K562 (cell line): ENCODE data around the gene SLC22A4. TPM values are rescaled to one million over a fixed set of nuclear protein-coding genes. Genes with fewer than 3 reads are reported as not detected.
A peak's percentile ranks its signal among the peaks of the same experiment; 100 is the strongest.

Source experiments
- ATAC-seq: fragments of 200-7000 bp; cut with Tn5 transposase; 3 replicates; pipeline ENCODE4 v1.9.1; 2020; ENCODE audit warnings: moderate library complexity
- BruUV-seq: library from RNA; stranded (reverse); fragments of 400-500 nt; replicated peaks from 2 replicates; lab custom pipeline; 2021; lab: Mats Ljungman, UMichigan
- CTCF ChIA-PET: fragments of 300-600 bp; formaldehyde crosslinking; extraction: SDS; loops from one replicate; lab custom pipeline; 2021; ENCODE audit warnings: low intra/inter-chr PET ratio; lab: Yijun Ruan, JAX
- POLR2A ChIA-PET: fragments of 300-600, 350-650 bp; sonication (Branson Sonifier 250); formaldehyde crosslinking; extraction: SDS; loops from one replicate; lab custom pipeline; 2021; ENCODE audit warnings: antibody characterized with exemption, inconsistent platforms; lab: Yijun Ruan, JAX
- DNase-seq, 4 experiments: peaks; one replicate each; pipeline versions ENCODE4 v3.0.0 to v3.0.0-alpha.2; 2011 to 2018; ENCODE audit warnings: low spot score in 3 of 4, mixed read lengths in 3 of 4; ENCODE audit errors: extremely low read depth in 1 of 4
- FAIRE-seq: peaks from 2 replicates; lab custom pipeline; 2011; peaks lifted over from hg19 to GRCh38; lab: Jason Lieb, UNC
- H2AFZ ChIP-seq: 2 replicates; pipeline ENCODE4 v1.6.0; 2011; ENCODE audit warnings: low read depth, low read length, control low read depth, inconsistent platforms
- H3K27ac ChIP-seq: fragments of 200-600 bp; 3 replicates; pipeline ENCODE4 v1.8.0; 2011; ENCODE audit warnings: low read depth, mild to moderate bottlenecking, control low read depth, inconsistent platforms, low read length, moderate library complexity, mixed read lengths; ENCODE audit errors: extremely low read depth
- H3K27me3 ChIP-seq, 2 experiments: fragments of 300-600 bp in 1 of 2; 2 replicates in 1 of 2; 3 replicates in 1 of 2; pipeline versions ENCODE4 v1.6.0 to v1.8.0; 2011; ENCODE audit warnings: inconsistent platforms in 2 of 2, low read length in 2 of 2, mild to moderate bottlenecking in 1 of 2, mixed read lengths in 1 of 2, moderate library complexity in 1 of 2; ENCODE audit not compliant: control insufficient read depth in 2 of 2, insufficient read depth in 2 of 2
- H3K36me3 ChIP-seq: fragments of 300-600 bp; 3 replicates; pipeline ENCODE4 v1.8.0; 2011; ENCODE audit warnings: mild to moderate bottlenecking, low read length, inconsistent platforms; ENCODE audit not compliant: control insufficient read depth, insufficient read depth
- H3K4me1 ChIP-seq, 2 experiments: fragments of 200-600 bp in 1 of 2; replicated peaks in 1 of 2; 2 replicates in 1 of 2; 3 replicates in 1 of 2; pipeline versions ENCODE4 v1.5.1 to v1.8.0; 2011; ENCODE audit warnings: inconsistent platforms in 2 of 2, low read length in 2 of 2, mild to moderate bottlenecking in 1 of 2, mixed read lengths in 1 of 2, moderate library complexity in 1 of 2; ENCODE audit not compliant: control insufficient read depth in 2 of 2, insufficient read depth in 2 of 2
- H3K4me2 ChIP-seq: 2 replicates; pipeline ENCODE4 v1.6.1; 2011; ENCODE audit warnings: low read length, control low read depth, inconsistent platforms, mixed read lengths; ENCODE audit not compliant: insufficient read depth
- H3K4me3 ChIP-seq: fragments of 200-600 bp; sonication (generic), shearing (Covaris generic); 2 replicates; pipeline ENCODE4 v1.5.1; 2016; ENCODE audit warnings: control low read depth, inconsistent platforms
- H3K79me2 ChIP-seq: fragments of 200-600 bp; 3 replicates; pipeline ENCODE4 v1.8.0; 2011; ENCODE audit warnings: low read length, inconsistent platforms; ENCODE audit not compliant: control insufficient read depth, insufficient read depth
- H3K9ac ChIP-seq, 2 experiments: 2 replicates each; pipeline versions ENCODE4 v1.6.0 to v1.6.1; 2011; ENCODE audit warnings: low read depth in 2 of 2, low read length in 2 of 2, control low read depth in 1 of 2, inconsistent platforms in 1 of 2, mild to moderate bottlenecking in 1 of 2, mixed read lengths in 1 of 2; ENCODE audit not compliant: insufficient read depth in 1 of 2
- H3K9me1 ChIP-seq: one replicate; pipeline ENCODE4 v1.6.0; 2011; ENCODE audit warnings: inconsistent platforms, mild to moderate bottlenecking, low read length, moderate library complexity; ENCODE audit not compliant: control insufficient read depth, insufficient read depth
- H3K9me3 ChIP-seq: replicated peaks from 2 replicates; pipeline ENCODE4 v1.5.1; 2011; ENCODE audit warnings: low read depth, low read length, inconsistent platforms; ENCODE audit not compliant: control insufficient read depth, insufficient read depth
- H4K20me1 ChIP-seq: replicated peaks from 2 replicates; pipeline ENCODE4 v1.6.1; 2011; ENCODE audit warnings: low read length, inconsistent platforms, mixed read lengths; ENCODE audit not compliant: control insufficient read depth, insufficient read depth
- RCOR1 ChIP-seq, 2 experiments: IDR thresholded peaks; 2 replicates each; pipeline ENCODE4 v1.6.1; 2012; ENCODE audit warnings: low read depth in 2 of 2, low read length in 2 of 2, borderline replicate concordance in 1 of 2, improper control_type of control experiment in 1 of 2
- SAP30 ChIP-seq: fragments of 200-600 bp; sonication (generic); IDR thresholded peaks from 2 replicates; pipeline ENCODE4 v1.6.1; 2012; ENCODE audit warnings: borderline replicate concordance, low read depth, mild to moderate bottlenecking, moderate library complexity, low read length, control low read depth, inconsistent platforms; ENCODE audit not compliant: insufficient read depth, poor library complexity, severe bottlenecking
- SNIP1 ChIP-seq: fragments of 450-650 bp; IDR thresholded peaks from 2 replicates; pipeline ENCODE4 v1.7.1; 2017; ENCODE audit warnings: low read depth, mild to moderate bottlenecking
- TOE1 ChIP-seq, 2 experiments: fragments of 450-650 bp in 1 of 2; sonication (generic) in 1 of 2; formaldehyde crosslinking in 1 of 2; IDR thresholded peaks; 2 replicates each; pipeline versions ENCODE4 v1.7.1 to v1.8.0; 2016 to 2022; ENCODE audit warnings: borderline replicate concordance in 2 of 2, mild to moderate bottlenecking in 2 of 2, antibody characterized with exemption in 1 of 2, inconsistent platforms in 1 of 2, low read depth in 1 of 2, missing genetic modification reagents in 1 of 2, moderate library complexity in 1 of 2
- ZFP36 ChIP-seq: fragments of 150-350 bp; IDR thresholded peaks from 2 replicates; pipeline ENCODE4 v1.6.1; 2018; ENCODE audit warnings: low read length, low read depth; ENCODE audit not compliant: partially characterized antibody
- ZNF174 ChIP-seq: fragments of 250-450 bp; sonication (Bioruptor Pico); IDR thresholded peaks from 2 replicates; pipeline ENCODE4 v1.4.0; 2020; ENCODE audit warnings: mild to moderate bottlenecking
- ZNF197 ChIP-seq: fragments of 200-800 bp; sonication (Bioruptor generic); IDR thresholded peaks from 2 replicates; pipeline ENCODE4 v1.6.1; 2016; ENCODE audit warnings: low read depth, missing genetic modification characterization, missing compliant biosample characterization
- WGBS: fragments of 100-300 bp; shearing (Covaris generic); methylation state at CpG from one replicate; pipeline ENCODE4 v1.1.6; 2016; ENCODE audit warnings: low coverage, mixed read lengths; ENCODE audit not compliant: insufficient coverage; ENCODE audit errors: missing lambda C conversion rate; 5-methylcytosine and 5-hydroxymethylcytosine counted together
- in situ Hi-C: fragments of 300-500 bp; cut with MboI; formaldehyde crosslinking; loops from 4 replicates; pipeline ENCODE4 v1.15.0; 2018; ENCODE audit warnings: inconsistent platforms, mixed read lengths
- intact Hi-C: fragments of 100-400 bp; cut with micrococcal nuclease; formaldehyde crosslinking; loops from 2 replicates; pipeline ENCODE4 v1.14.2; 2022
- polyA plus RNA-seq, 8 experiments: library from polyadenylated mRNA; depleted of rRNA in 4 of 8; stranded (reverse) in 5 of 8; unstranded in 3 of 8; fragments of >200 nt; fragmentation: Nextera tagmentation in 2 of 8; fragmentation: Illumina TruSeq in 1 of 8; extraction: Ambion mirVana in 2 of 8; extraction: Trizol in 1 of 8; gene quantifications; 2 replicates each; pipeline versions ENCODE4 v1.2.1 to v1.2.3, GENCODE V29; 2011 to 2014; ENCODE audit warnings: inconsistent platforms in 1 of 8, missing spikeins in 1 of 8
- total RNA-seq, 7 experiments: library from RNA; depleted of rRNA in 6 of 7; stranded (reverse); fragments of >200 nt in 6 of 7; fragmentation: Illumina TruSeq in 2 of 7; extraction: Trizol in 2 of 7; gene quantifications; 2 replicates each; pipeline versions ENCODE4 v1.2.1 to v1.2.3, GENCODE V29; 2011 to 2021; ENCODE audit warnings: low replicate concordance in 1 of 7
- TF ChIP-seq, protein P1 (sequence below): sonication (generic); IDR thresholded peaks from 2 replicates; pipeline ENCODE4 v1.6.1; 2016
- TF ChIP-seq, protein P2 (sequence below): fragments of 450-650 bp; IDR thresholded peaks from 2 replicates; pipeline ENCODE4 v1.6.1; 2017; ENCODE audit warnings: antibody characterized with exemption
- TF ChIP-seq, protein P3 (sequence below): fragments of 250-450 bp; sonication (Bioruptor Pico); IDR thresholded peaks from 2 replicates; pipeline ENCODE4 v1.8.0; 2022; ENCODE audit warnings: moderate library complexity, mild to moderate bottlenecking, inconsistent platforms

Gene SLC22A4
- total and polyA plus RNA-seq, 9 of the 15 experiments (the other 6 are each of a cell fraction or from before 2014, with no cell fraction given), result 2.7 to 9.5 (median 6.2) TPM

DNA sequence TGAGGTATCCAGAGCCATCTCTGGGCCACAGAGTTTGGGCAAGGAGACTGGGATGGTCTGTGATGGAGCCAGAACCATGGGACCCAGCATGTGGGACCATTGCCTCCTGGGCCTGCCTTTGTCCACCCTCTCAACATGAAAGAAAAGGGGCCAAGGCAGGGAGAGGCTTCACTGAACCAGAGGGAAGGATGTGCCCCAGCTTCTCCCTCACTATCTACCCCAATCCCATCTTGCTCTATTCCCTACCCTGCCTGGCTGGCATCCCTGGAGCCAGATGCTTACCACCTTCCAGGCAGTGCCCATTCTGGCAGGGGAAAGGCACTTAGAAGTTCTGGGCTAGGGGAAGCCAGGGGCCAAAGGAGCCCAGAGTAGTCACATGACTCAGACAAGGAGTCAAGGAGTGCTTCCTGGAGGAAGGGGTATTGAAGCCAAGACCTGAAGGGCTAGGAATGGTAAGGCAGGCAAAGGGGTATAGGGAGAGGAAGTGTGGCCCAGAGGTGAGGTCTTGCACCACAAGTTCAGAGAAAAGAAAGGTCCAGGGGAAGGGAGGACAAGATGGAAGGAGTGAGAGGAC is 26.9 kb upstream of the SLC22A4 start (continued):
- TF ChIP-seq TOE1 (IDR thresholded peaks at IDR 0.05; ENCODE audit: borderline replicate concordance) (peak; percentile 56; the same call in 1 of the 2 replicates), TOE1 (CRISPR knock-in tag; IDR thresholded peaks at IDR 0.05; ENCODE audit: borderline replicate concordance, low read depth) (no peak), ZNF197 (no peak), ZFP36 (peak; percentile 91)

DNA sequence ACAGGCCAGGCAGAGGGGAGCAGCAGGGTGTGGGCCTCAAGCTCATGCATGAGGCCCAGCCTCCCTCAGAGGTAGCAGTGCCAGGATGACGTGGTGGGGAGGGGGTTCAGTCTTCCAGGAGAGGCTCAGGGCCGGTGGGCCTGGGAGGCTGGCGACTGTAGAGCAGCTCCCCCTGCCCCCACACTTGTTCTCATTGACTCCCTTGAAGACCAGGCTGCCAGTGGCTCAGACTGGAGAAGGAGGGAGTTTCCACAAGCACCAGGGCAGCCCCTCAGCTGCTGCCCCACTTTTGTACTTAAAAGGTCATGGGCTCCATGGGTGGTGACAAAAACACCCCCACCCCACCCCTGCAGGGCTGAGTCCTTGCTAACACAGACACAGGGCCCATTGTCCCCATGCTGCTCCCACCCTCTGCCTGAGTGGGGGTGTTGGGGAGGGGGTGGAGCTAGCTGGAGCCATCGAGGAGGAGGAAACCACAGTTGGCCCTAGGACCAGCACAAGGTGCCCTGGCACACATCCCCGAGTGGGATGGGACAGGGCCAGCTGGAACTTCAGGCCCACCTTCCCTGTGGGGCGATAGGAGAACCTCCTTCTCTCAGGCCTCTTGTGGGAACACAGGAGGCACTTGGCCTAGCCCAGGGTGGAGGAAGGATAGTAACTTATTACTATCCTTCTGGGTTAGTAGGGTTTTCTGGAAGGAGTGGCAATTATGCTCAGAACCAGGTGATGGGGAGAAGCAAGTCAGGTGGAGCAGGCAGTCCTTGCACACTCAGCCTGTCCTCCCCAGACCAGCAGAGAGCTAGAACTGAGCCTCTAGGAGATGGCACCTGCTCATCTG is 26.0 kb upstream of the SLC22A4 start:
- intact Hi-C loops, result no loop called here
- Histone ChIP-seq H3K27ac (no peak overlapping the region), H3K4me3 (no peak overlapping the region), H3K79me2 (no peaks in the 10 kb centered on the region), H3K4me2 (no peak overlapping the region), H3K9ac (peak overlapping the region in 1 of 2 experiments; percentile 68; a peak in 1 of 4 replicates), H3K9me1 (no peaks in the 10 kb centered on the region), H3K4me1 (peaks cover 15 to 38% of the 10 kb centered on the region in 2 experiments; a peak in 4 of 5 replicates), H3K27me3 (no peaks in the 10 kb centered on the region), H2AFZ (no peak overlapping the region), H3K9me3 (no peaks in the 10 kb centered on the region), H3K36me3 (peaks cover 16% of the 10 kb centered on the region; the same call in 2 of the 3 replicates), H4K20me1 (no peaks in the 10 kb centered on the region)
- in situ Hi-C loops, result no loop called here
- no peak for ATAC-seq
- DNase-seq, result no peak
- FAIRE-seq, result no peak
- TF ChIP-seq SAP30 (no peak), RCOR1 (IDR thresholded peaks at IDR 0.05; ENCODE audit: borderline replicate concordance in 1 of 2, low read depth in 2 of 2, low read length in 2 of 2) (no peak), ZNF174 (no peak), SNIP1 (no peak)
- TF ChIP-seq, protein P1, sequence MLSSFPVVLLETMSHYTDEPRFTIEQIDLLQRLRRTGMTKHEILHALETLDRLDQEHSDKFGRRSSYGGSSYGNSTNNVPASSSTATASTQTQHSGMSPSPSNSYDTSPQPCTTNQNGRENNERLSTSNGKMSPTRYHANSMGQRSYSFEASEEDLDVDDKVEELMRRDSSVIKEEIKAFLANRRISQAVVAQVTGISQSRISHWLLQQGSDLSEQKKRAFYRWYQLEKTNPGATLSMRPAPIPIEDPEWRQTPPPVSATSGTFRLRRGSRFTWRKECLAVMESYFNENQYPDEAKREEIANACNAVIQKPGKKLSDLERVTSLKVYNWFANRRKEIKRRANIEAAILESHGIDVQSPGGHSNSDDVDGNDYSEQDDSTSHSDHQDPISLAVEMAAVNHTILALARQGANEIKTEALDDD, result no peak
- TF ChIP-seq, protein P2, sequence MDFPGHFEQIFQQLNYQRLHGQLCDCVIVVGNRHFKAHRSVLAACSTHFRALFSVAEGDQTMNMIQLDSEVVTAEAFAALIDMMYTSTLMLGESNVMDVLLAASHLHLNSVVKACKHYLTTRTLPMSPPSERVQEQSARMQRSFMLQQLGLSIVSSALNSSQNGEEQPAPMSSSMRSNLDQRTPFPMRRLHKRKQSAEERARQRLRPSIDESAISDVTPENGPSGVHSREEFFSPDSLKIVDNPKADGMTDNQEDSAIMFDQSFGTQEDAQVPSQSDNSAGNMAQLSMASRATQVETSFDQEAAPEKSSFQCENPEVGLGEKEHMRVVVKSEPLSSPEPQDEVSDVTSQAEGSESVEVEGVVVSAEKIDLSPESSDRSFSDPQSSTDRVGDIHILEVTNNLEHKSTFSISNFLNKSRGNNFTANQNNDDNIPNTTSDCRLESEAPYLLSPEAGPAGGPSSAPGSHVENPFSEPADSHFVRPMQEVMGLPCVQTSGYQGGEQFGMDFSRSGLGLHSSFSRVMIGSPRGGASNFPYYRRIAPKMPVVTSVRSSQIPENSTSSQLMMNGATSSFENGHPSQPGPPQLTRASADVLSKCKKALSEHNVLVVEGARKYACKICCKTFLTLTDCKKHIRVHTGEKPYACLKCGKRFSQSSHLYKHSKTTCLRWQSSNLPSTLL, result no peak
- TF ChIP-seq, protein P3, sequence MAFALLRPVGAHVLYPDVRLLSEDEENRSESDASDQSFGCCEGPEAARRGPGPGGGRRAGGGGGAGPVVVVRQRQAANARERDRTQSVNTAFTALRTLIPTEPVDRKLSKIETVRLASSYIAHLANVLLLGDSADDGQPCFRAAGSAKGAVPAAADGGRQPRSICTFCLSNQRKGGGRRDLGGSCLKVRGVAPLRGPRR (CRISPR knock-in tag), result no peak
- ChIA-PET CTCF (no interaction called here), POLR2A (interaction anchor here (0.5 to 1.7 kb wide), 4 partner anchors 9 to 118 kb away, joined by 3 to 7 read pairs (median 4); partner anchors contain the start of gene SLC22A4)
- BruUV-seq, result no TSS peak
- 40% methylated on average over 6 of the region's 6 CpGs for WGBS
